Measurements from ENCODE around the gene HOXD9.

HOXD9 gene

GRCh38 chr2:176080540-176081375, 41.8 kb upstream of the HOXD9 start:
- H3K4me3 ChIP-seq (ENCODE audit: low read depth, low read length), result peak overlapping the region; percentile 49
- H3K27ac ChIP-seq (ENCODE audit: low read depth, low read length), result no peak overlapping the region
- no peak overlapping the region for H3K9ac ChIP-seq (ENCODE audit: low read length)
- no peaks in the 10 kb centered on the region for H3K36me3 ChIP-seq (ENCODE audit: control insufficient read depth, insufficient read depth, low read length)
- no peaks in the 10 kb centered on the region for H3K9me3 ChIP-seq (ENCODE audit: control insufficient read depth, insufficient read depth, low read depth, low read length)
- peaks cover 36% of the 10 kb centered on the region for H3K4me1 ChIP-seq (ENCODE audit: control insufficient read depth, insufficient read depth, low read length)
- peaks cover 96% of the 10 kb centered on the region for H3K27me3 ChIP-seq (ENCODE audit: control insufficient read depth, insufficient read depth, low read length)

- H3K9me3 ChIP-seq (ENCODE audit: control insufficient read depth, insufficient read depth, low read depth, low read length), result no peaks in the 10 kb centered on the region
- no peak overlapping the region for H3K9ac ChIP-seq (ENCODE audit: low read length)
- H3K4me3 ChIP-seq (ENCODE audit: low read depth, low read length), result no peak overlapping the region
- no peaks in the 10 kb centered on the region for H3K36me3 ChIP-seq (ENCODE audit: control insufficient read depth, insufficient read depth, low read length)
- peaks cover 39% of the 10 kb centered on the region for H3K4me1 ChIP-seq (ENCODE audit: control insufficient read depth, insufficient read depth, low read length)
- H3K27me3 ChIP-seq (ENCODE audit: control insufficient read depth, insufficient read depth, low read length), result peaks cover 96% of the 10 kb centered on the region
- no peak overlapping the region for H3K27ac ChIP-seq (ENCODE audit: low read depth, low read length)
Measured at GRCh38 chr2:176081376-176081836, 41.1 kb upstream of the HOXD9 start.

- Histone ChIP-seq H3K27ac (ENCODE audit: low read depth, low read length) (no peak overlapping the region), H3K4me3 (ENCODE audit: low read depth, low read length) (peak overlapping the region; percentile 39), H3K9me3 (ENCODE audit: control insufficient read depth, insufficient read depth, low read depth, low read length) (no peaks in the 10 kb centered on the region), H3K27me3 (ENCODE audit: control insufficient read depth, insufficient read depth, low read length) (peaks cover 96% of the 10 kb centered on the region), H3K9ac (ENCODE audit: low read length) (no peak overlapping the region), H3K36me3 (ENCODE audit: control insufficient read depth, insufficient read depth, low read length) (no peaks in the 10 kb centered on the region), H3K4me1 (ENCODE audit: control insufficient read depth, insufficient read depth, low read length) (peaks cover 39% of the 10 kb centered on the region)
Measured at GRCh38 chr2:176081837-176082524, 40.5 kb upstream of the HOXD9 start.

- no peaks in the 10 kb centered on the region for H3K36me3 ChIP-seq (ENCODE audit: control insufficient read depth, insufficient read depth, low read length)
- peak overlapping the region; percentile 39 for H3K4me3 ChIP-seq (ENCODE audit: low read depth, low read length)
- H3K9me3 ChIP-seq (ENCODE audit: control insufficient read depth, insufficient read depth, low read depth, low read length), result no peaks in the 10 kb centered on the region
- H3K4me1 ChIP-seq (ENCODE audit: control insufficient read depth, insufficient read depth, low read length), result peaks cover 39% of the 10 kb centered on the region
- no peak overlapping the region for H3K27ac ChIP-seq (ENCODE audit: low read depth, low read length)
- peaks cover 96% of the 10 kb centered on the region for H3K27me3 ChIP-seq (ENCODE audit: control insufficient read depth, insufficient read depth, low read length)
- H3K9ac ChIP-seq (ENCODE audit: low read length), result no peak overlapping the region
Measured at GRCh38 chr2:176082525-176082823, 40.0 kb upstream of the HOXD9 start.

GRCh38 chr2:176082824-176083751, 39.4 kb upstream of the HOXD9 start:
- Histone ChIP-seq H3K27me3 (ENCODE audit: control insufficient read depth, insufficient read depth, low read length) (peaks cover 96% of the 10 kb centered on the region), H3K36me3 (ENCODE audit: control insufficient read depth, insufficient read depth, low read length) (no peaks in the 10 kb centered on the region), H3K4me1 (ENCODE audit: control insufficient read depth, insufficient read depth, low read length) (peaks cover 39% of the 10 kb centered on the region), H3K27ac (ENCODE audit: low read depth, low read length) (no peak overlapping the region), H3K4me3 (ENCODE audit: low read depth, low read length) (peak overlapping the region; percentile 39), H3K9me3 (ENCODE audit: control insufficient read depth, insufficient read depth, low read depth, low read length) (no peaks in the 10 kb centered on the region), H3K9ac (ENCODE audit: low read length) (no peak overlapping the region)

GRCh38 chr2:176083796-176084261, 38.7 kb upstream of the HOXD9 start, which contains the start of gene EVX2:
TSS of gene EVX2 (minus strand) at chr2:176083962. CDS start at chr2:176083776, 186 bp downstream.
- H3K9me3 ChIP-seq (ENCODE audit: control insufficient read depth, insufficient read depth, low read depth, low read length), result no peaks in the 10 kb centered on the region
- H3K27ac ChIP-seq (ENCODE audit: low read depth, low read length), result no peak within 1 kb of the TSS
- H3K27me3 ChIP-seq (ENCODE audit: control insufficient read depth, insufficient read depth, low read length), result peaks cover 96% of the 10 kb centered on the region
- H3K36me3 ChIP-seq (ENCODE audit: control insufficient read depth, insufficient read depth, low read length), result no peaks in the 10 kb centered on the region
- peak within 1 kb of the TSS; percentile 56 for H3K4me3 ChIP-seq (ENCODE audit: low read depth, low read length)
- no peak within 1 kb of the TSS for H3K9ac ChIP-seq (ENCODE audit: low read length)
- H3K4me1 ChIP-seq (ENCODE audit: control insufficient read depth, insufficient read depth, low read length), result peaks cover 43% of the 10 kb centered on the region

GRCh38 chr2:176084611-176085119, 37.9 kb upstream of the HOXD9 start:
- H3K36me3 ChIP-seq (ENCODE audit: control insufficient read depth, insufficient read depth, low read length), result no peaks in the 10 kb centered on the region
- peaks cover 96% of the 10 kb centered on the region for H3K27me3 ChIP-seq (ENCODE audit: control insufficient read depth, insufficient read depth, low read length)
- H3K27ac ChIP-seq (ENCODE audit: low read depth, low read length), result no peak overlapping the region
- peaks cover 45% of the 10 kb centered on the region for H3K4me1 ChIP-seq (ENCODE audit: control insufficient read depth, insufficient read depth, low read length)
- no peaks in the 10 kb centered on the region for H3K9me3 ChIP-seq (ENCODE audit: control insufficient read depth, insufficient read depth, low read depth, low read length)
- no peak overlapping the region for H3K9ac ChIP-seq (ENCODE audit: low read length)
- peak overlapping the region; percentile 56 for H3K4me3 ChIP-seq (ENCODE audit: low read depth, low read length)

GRCh38 chr2:176085120-176085788, 37.3 kb upstream of the HOXD9 start:
- H3K27me3 ChIP-seq (ENCODE audit: control insufficient read depth, insufficient read depth, low read length), result peaks cover 100% of the 10 kb centered on the region
- no peaks in the 10 kb centered on the region for H3K9me3 ChIP-seq (ENCODE audit: control insufficient read depth, insufficient read depth, low read depth, low read length)
- H3K36me3 ChIP-seq (ENCODE audit: control insufficient read depth, insufficient read depth, low read length), result no peaks in the 10 kb centered on the region
- no peak overlapping the region for H3K27ac ChIP-seq (ENCODE audit: low read depth, low read length)
- H3K4me1 ChIP-seq (ENCODE audit: control insufficient read depth, insufficient read depth, low read length), result peaks cover 45% of the 10 kb centered on the region
- peak overlapping the region; percentile 56 for H3K4me3 ChIP-seq (ENCODE audit: low read depth, low read length)
- H3K9ac ChIP-seq (ENCODE audit: low read length), result no peak overlapping the region

GRCh38 chr2:176085861-176086771, 36.4 kb upstream of the HOXD9 start:
- Histone ChIP-seq H3K27me3 (ENCODE audit: control insufficient read depth, insufficient read depth, low read length) (peaks cover 100% of the 10 kb centered on the region), H3K9ac (ENCODE audit: low read length) (no peak overlapping the region), H3K27ac (ENCODE audit: low read depth, low read length) (no peak overlapping the region), H3K4me1 (ENCODE audit: control insufficient read depth, insufficient read depth, low read length) (peaks cover 38% of the 10 kb centered on the region), H3K36me3 (ENCODE audit: control insufficient read depth, insufficient read depth, low read length) (no peaks in the 10 kb centered on the region), H3K9me3 (ENCODE audit: control insufficient read depth, insufficient read depth, low read depth, low read length) (no peaks in the 10 kb centered on the region), H3K4me3 (ENCODE audit: low read depth, low read length) (peak overlapping the region; percentile 56)

All from HUES6 (cell line).